Cardiac fibroblast (primary cell): ENCODE data around the gene EXD3.
"Not testable (repeated sequence)": the region's sequence is repeated elsewhere in the genome, so short reads cannot be mapped to it uniquely, and the experiment has no call there.

Experiments
- DNase-seq, 2 donors: peaks; one replicate each; pipeline versions ENCODE4 v3.0.0 to v3.0.0-alpha.2; 2010; ENCODE audit warnings: low read depth in 2 of 2
- H3K4me3 ChIP-seq, 2 donors: replicated peaks in 1 of 2; 1 replicate in 1 of 2; 2 replicates in 1 of 2; pipeline ENCODE4 v1.5.1; 2011; ENCODE audit warnings: low read depth in 2 of 2, low read length in 2 of 2, mild to moderate bottlenecking in 2 of 2, moderate library complexity in 1 of 2
- TF ChIP-seq, protein P1 (sequence below): IDR thresholded peaks from one replicate; pipeline ENCODE4 v1.5.1; 2011; ENCODE audit warnings: low read depth, mild to moderate bottlenecking, low read length, inconsistent platforms

EXD3 gene

DNA sequence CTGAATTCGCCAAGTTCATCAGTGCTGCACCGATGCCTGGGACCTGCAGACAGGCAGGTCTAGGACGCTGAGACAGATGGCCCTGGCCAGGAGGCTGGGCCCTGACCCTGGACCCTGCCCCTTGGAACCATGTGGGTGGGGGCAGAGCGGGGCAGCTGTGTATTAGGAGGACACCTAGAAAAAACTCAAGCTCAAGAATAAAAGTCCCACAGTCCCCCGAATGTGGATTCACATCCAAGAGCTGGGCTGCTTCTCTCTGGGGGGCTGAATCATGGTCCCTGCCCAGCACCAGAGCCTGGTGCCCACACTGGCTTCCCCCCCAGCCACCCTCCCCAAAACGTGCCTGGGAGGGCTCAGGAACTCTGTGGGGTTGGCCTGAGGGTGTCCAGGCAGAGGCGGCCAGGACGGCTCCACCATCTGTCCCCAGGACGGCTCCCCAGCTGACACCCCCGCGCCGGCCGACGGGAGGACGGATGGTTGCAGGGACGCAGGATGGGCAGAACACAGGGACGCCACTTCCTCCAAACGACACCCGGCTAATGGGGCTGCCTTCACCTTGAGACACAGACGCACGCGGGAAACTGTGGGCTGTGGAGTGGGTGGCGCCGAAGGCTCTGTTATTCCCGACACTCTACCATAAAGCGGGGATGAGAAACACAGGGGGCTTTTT is 34.9 kb downstream of the EXD3 start:
- no peak for DNase-seq
- TF ChIP-seq, protein P1, sequence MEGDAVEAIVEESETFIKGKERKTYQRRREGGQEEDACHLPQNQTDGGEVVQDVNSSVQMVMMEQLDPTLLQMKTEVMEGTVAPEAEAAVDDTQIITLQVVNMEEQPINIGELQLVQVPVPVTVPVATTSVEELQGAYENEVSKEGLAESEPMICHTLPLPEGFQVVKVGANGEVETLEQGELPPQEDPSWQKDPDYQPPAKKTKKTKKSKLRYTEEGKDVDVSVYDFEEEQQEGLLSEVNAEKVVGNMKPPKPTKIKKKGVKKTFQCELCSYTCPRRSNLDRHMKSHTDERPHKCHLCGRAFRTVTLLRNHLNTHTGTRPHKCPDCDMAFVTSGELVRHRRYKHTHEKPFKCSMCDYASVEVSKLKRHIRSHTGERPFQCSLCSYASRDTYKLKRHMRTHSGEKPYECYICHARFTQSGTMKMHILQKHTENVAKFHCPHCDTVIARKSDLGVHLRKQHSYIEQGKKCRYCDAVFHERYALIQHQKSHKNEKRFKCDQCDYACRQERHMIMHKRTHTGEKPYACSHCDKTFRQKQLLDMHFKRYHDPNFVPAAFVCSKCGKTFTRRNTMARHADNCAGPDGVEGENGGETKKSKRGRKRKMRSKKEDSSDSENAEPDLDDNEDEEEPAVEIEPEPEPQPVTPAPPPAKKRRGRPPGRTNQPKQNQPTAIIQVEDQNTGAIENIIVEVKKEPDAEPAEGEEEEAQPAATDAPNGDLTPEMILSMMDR: no peak
- no peak overlapping the region for H3K4me3 ChIP-seq

DNA sequence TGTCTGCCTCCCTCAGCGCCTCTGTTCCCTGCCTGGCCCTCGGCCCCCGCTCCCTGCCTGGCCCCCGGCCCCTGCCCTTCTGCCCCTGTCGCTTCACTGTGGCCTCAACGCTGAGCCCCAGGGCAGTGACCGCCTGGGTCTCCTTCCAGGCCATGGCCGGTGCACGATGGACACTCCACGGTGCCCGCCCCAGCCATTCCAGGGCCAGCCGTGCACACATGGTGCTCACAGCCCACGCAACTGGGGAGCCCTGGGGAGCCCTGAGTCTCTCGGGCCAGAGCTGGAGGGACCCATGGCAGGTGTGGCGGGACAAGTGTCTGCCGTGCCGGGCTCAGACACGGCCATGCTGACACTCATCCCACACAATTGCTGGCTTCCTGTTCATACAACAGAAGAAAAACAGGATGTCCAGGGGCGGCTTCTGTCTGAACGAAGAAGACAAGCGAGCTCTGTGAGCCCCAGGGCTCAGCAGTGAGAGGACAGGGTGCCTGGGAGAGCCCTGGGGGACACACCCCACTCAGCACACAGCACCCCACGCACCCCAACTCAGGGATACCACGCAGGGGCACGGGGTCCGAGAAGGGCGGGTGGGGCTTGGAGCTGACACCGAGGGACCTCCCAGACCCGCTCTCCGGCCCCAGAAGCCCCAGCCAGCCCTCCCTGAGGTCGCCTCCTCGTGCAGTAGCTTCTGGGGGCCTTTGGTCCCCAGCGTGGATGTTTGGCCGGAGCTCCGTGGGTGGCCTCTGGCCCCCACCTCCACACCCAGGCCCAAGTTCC is 35.7 kb downstream of the EXD3 start:
- no peak overlapping the region for H3K4me3 ChIP-seq
- TF ChIP-seq, protein P1: no peak
- peak; percentile 14 to 27 for DNase-seq

DNA sequence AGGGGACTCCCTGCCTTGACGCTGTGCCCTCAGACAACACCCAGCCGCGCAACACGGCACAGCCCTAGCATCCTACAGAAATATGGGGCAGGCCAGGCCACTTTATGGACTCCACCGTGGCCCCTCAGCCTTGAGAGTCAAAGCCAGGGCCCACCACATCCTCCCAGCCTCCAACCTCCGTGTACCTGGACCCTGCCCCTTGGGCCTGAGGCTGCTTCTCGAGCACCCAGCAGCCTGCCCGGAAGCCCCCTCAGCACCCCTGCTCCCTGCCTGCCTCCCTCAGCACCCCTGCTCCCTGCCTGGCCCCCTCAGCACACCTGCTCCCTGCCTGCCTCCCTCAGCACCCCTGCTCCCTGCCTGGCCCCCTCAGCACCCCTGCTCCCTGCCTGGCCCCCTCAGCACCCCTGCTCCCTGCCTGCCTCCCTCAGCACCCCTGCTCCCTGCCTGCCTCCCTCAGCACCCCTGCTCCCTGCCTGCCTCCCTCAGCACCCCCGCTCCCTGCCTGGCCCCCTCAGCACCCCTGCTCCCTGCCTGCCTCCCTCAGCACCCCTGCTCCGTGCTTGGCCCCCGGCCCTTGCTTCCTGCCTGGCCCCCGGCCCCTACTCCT is 36.4 kb downstream of the EXD3 start:
- not testable (repeated sequence) for H3K4me3 ChIP-seq, DNase-seq

DNA sequence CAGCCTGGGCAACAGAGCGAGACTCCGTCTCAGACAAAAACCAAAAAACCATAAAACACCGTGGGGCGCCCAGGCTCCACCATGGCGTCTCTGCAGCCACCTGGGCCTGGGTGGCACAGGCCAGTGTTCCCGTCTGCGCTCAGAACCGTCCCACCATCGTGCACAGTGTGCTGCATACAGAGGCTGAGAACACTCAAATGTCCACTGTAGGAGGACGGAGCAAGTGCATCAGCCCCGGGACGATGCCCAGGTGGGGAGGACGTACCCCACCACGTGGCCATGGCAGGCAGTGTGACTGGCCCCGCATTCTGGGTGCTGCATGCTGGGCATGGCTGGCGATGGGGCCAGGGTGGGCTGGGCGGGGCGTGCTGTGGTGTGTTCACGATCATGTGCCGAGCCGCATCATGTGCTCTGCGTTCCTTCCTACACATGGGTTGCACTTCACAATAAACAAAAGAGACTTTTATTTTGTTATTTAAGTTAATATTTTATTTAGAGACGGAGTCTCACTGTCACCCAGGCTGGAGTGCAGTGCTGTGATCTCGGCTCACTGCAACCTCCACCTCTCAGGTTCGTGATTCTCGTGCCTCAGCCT is 37.8 kb downstream of the EXD3 start:
- TF ChIP-seq, protein P1: no peak
- H3K4me3 ChIP-seq: no peak overlapping the region
- DNase-seq: no peak

DNA sequence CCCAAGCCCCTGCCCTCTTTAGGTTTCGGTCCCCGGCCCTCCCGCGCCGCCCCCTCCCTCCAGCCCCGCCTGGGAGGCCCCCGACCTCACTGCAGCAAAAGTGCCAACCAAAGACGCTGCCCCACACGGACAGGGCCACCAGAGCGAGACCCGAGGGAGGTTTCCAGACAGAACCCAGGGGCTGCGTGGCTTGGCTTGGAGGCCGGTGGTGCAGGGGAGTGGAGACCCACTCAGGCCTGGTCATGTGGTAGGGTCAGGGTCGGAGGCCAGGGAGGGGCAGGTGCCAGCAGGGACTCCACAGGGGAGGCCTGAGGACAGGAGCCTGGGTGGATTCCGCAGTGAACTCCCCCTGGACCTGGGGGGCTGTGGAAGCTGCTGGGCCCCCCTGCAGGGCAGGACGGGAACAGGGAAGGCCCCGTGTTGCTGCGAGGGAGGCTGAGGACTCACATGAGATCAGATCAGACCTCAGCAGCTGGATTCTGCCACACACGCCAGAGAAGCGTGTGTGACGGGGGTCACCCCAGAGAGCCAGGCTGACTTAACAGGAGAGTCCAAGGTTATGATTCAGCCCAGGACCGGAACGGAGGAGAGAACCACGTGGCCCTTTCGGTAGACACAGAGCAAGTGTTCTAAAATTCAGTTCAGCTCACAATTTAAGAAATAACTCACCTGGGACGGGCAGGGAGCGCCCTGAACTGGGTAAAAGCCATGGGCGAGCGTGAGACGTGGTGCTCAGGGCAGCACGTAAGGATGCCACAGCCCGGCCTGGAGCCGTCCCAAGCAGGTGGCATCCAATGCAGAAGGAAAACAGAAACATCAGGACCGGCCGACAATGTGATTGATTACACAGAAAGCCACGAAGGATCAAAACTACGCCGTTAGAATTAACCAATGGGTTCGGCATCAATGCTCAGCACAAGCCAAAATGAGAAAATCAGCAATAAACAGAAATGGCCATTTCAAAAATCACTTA is 38.9 kb downstream of the EXD3 start:
- no peak overlapping the region for H3K4me3 ChIP-seq
- TF ChIP-seq, protein P1: no peak
- DNase-seq: peak in 1 of 2 donors; percentile 48

DNA sequence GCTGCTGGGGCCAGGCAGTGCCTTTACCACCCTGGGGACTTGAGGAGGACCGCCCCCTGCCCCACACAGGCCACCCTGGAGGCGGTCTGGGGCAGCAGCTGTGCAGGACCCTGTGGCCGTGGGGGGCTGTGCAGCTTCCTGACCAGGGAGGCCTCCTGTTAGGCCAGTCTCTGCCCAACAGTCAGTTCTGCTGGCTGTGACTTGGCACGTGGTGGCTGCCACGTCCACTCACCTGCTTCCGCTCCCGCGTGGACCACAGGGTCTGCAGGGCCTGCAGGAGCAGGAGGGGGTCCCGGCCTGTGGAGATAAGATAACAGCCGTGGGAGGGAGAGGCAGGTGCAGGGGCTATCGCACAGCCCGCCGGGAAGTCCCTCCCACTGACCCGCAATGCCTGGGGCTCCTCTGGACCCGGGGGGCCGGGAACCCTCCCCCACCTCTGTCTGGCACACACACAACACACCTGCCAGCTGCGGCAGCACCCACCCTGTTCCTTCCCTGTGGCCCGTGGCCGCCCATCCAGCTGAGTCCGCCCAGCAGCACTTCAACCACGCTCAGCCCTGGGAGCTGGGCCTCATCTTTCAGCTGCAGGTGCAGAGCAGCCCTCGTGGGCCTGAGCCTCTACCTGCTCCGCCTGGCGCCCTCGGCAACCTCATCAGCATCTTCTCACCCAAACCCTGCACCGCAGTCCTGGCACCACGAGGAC is 39.7 kb downstream of the EXD3 start:
- TF ChIP-seq, protein P1: no peak
- no peak overlapping the region for H3K4me3 ChIP-seq
- DNase-seq: no peak
